GM19324 (cell line): ENCODE data around the gene NKD1.
A peak's percentile ranks its signal among the peaks of the same experiment; 100 is the strongest.

Source experiments
- ATAC-seq: cut with Tn5 transposase; IDR thresholded peaks from one replicate; pipeline ENCODE4 v1.9.1; 2021; ENCODE audit warnings: mild to moderate bottlenecking, moderate library complexity; ENCODE audit not compliant: unreplicated experiment, low FRiP score

The NKD1 gene

DNA sequence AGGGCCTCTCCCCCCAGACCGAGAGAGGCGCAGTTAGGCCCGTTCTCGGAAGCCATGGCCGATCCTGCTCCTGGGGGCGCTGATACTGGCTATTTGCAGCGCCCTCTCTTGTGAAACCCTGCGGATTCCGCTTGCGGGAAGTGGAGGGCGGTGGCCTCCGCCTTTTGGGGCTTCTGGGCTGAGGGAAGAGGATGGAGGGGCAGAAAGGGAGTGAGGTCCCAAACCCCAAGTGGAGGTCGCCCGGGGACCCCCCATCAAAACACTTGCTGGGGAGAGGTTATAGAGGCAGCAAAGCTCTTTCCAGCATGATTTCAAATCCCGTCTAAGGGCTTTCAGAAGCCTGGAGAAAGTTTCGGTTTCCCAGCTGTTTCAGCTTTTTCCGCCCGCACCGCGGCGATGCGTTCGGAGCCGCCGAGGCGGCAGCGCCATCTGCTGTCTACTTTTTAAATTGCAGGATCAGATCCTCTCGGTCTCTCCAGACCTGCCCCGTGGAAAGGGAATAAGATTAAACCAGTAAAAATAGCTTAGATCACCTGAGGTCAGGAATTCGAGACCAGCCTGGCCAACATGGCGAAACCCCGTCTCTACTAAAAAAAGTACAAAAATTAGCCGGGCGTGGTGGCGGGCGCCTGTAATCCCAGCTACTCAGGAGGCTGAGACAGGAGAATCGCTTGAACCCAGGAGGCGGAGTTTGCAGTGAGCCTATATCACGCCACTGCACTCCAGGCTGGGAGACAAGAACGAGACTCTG lies 117.1 kb downstream of the NKD1 start:
- no peak for ATAC-seq

- peak; percentile 60 for ATAC-seq
Observed at GRCh38 chr16:50666658-50667496, 118.7 kb downstream of the NKD1 start.

GRCh38 chr16:50667497-50668367 lies 119.5 kb downstream of the NKD1 start:
- ATAC-seq: no peak

DNA sequence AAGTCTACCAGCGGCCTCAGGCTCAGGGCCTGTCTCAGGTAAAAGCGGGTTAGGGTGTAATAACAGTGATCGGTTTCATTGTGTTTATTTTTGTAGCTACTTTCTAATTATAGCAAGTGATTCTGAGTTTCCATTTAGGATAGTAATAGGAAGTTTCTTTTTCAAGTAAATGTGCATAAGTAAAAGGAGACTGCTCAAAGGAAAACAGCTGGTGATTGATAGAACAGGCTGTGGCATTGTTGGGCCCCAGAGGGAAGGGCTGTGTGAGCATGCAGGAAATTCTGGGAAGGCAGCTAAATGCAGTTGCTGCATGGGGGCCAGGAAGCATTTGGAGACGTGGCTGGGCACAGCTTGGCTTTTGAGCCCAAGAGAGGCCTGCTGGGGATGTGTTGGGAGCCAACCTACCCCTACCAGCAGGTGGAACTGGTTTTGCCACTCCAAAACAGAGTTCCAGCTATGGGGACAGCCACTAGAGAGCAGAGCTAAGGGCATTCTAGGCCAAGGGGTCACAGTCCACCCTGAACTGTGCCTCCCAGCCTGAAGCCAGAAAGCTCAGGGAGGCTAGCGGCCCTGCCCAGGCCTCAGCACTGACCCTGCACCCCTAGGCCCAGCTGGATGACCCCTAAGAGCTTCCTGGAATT lies 120.3 kb downstream of the NKD1 start:
- ATAC-seq: no peak

- ATAC-seq: no peak
Observed at GRCh38 chr16:50669741-50670140, 121.5 kb downstream of the NKD1 start.

- ATAC-seq: no peak
Observed at GRCh38 chr16:50670476-50670875, 122.3 kb downstream of the NKD1 start.

DNA sequence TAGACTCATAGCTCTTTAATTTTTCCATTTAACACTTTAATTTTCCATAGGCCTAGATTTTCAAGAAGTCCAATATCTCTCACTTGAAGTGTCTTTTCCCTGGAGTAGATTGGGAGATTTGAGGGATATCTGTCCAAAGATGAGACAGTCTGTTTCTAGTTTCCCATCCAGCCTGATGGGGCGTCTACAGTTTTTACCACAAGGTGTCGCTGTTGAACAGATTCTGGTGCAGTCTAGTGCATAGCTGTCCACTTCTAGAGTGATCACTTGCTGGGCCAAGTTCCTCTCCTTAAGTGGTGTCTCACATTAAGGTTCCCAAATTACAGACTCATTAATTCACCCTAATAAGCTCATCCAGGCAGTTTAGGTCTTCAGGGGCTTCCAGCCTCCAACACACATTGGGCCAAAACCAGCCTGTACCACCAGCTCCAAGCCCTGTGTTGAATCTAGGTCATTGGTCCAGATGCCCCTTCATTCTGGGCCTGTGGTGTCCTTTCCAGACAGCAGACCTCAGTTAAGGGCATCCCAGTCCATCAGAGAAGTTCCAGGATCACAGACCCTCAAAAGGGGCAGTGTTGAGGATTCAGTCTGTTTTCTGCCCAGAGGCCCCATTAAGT lies 123.6 kb downstream of the NKD1 start:
- ATAC-seq: no peak

DNA sequence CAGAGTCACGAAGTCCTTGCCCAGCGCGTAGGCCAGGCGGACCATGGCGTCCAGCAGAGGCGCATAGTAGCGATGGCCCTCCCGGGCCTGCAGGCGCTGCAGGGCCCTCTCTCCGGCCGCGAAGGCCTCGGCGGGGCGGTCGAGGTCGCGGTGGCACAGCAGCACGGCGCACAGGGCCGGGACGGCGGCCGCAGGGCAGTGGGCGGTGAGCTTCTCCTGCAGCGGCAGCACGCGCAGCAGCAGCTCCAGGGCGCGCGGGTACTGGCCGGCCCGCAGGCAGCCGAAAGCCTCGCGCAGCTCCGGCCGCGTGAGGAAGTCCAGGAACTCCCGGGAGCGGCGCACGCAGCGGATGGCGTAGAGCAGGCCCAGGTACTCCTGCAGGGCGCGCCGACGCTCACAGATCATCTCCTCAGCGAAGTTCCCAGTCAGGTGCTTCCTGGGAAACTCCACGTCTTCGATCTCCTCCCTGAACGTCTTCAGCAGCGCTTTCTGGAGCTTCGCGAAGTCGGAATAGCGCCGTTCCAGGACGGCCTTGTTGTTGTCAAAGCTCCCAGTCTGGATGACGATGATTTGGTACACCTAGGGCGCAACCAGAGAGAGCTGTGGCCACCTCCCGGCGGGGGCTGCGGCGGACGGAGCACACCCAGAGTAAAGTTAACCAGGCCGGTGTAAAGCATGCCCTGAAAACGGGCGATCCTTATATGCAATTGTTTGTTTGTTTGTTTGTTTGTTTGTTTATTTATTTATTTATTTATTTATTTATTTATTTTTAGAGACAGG lies 125.5 kb downstream of the NKD1 start:
- ATAC-seq: no peak

- ATAC-seq: no peak
Observed at GRCh38 chr16:50674831-50675230, 126.6 kb downstream of the NKD1 start.

- no peak for ATAC-seq
Observed at GRCh38 chr16:50675686-50676610, 127.8 kb downstream of the NKD1 start.

DNA sequence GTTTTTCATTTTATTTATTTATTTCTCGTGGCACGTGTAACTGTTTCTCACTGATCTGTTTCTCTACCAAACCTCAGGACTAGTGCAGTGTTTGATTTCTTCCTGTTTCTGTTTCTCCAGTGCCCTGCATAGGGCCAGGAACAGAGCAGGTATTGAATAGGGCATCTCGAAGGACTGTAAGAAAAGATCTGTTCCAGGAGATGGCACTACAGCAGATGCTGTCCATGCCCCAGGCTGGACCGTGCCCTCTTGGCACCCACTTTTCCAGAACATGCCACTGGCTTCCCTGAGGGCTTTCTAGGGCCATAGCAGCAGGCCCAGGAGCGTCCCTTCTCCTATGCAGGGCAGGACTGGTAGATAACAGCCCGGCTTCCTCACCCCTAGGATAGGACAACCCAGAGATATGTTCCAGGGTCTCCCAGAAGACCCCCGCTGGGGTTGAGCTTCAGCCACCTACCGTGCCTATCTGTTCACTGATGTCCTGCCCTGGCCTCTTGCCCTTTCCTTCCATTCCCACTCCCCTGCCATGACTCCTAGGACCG lies 128.6 kb downstream of the NKD1 start:
- ATAC-seq: no peak

- no peak for ATAC-seq
Observed at GRCh38 chr16:50677351-50677750, 129.2 kb downstream of the NKD1 start.

DNA sequence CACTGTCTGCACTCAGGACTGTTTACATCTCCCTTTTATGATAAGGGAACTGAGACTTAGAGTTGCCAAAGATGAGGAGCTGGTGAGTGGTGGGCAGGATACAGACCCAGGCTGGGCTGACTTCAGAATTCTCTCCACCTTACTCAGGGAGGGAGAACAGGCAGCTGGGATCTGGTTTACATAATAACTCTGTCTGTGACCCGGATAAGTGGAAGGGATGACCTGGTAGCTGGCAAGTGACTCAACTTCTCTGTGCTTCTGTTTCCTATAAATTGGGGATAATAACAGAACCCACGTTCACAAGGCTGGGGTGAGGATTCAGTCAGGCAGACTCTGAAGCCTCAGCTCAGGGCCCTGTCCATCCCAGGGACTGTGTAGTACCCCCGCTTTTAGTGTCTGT lies 130.3 kb downstream of the NKD1 start:
- no peak for ATAC-seq

GRCh38 chr16:50679266-50679665 lies 131.1 kb downstream of the NKD1 start:
- ATAC-seq: no peak

DNA sequence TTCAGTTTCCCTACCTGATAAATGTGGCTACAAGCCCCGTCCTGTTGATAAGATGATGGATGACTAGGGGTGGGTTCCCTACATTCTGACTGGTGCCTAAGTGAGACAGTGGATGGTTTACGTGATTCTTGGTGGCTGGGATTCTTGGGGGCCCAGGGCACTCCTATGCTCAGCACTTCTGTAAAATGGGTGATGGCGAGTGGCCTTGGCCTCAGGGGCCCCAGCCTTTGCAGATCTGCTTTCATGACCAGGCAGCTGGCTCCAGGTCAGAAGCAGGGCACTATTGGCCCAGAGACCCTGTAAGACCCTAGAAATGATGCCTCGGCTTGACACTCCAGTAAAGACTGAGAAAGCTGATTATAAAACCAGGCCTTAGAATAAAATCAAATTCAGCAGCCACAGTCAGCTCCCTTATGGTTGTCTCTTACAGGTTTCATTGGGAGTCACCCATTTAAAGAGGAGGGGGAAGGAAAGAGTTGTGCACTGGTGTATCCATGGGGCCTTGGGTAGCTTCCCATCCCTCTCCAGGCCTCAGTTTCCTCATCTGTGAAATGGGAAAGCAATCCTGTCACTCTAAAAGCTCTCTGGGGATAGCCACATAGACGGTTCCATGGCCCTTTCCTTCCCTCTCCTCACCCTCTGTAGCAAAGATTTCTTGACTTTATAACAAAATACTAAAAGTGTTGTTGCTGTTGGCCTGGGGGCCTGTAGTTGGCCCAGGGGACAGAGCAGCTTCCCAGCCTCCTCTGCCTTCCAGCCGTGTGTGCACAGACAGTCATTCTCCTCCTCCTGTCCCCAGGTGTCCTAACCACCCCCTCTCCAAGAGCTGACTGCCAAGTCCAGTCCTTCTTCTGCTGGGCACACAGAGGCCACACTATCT lies 131.7 kb downstream of the NKD1 start:
- ATAC-seq: no peak

GRCh38 chr16:50680556-50680893 lies 132.3 kb downstream of the NKD1 start:
- ATAC-seq: no peak
